Small intestine (tissue), 7 donors: Measurements from ENCODE around the gene BRD4. TPM values are rescaled to one million over a fixed set of nuclear protein-coding genes. Genes with fewer than 3 reads are reported as not detected.

Source experiments
- DNase-seq, 2 donors: peaks; one replicate each; pipeline versions ENCODE4 v3.0.0 to v3.0.0-alpha.2; 2013
- FAIRE-seq: peaks from 2 replicates; lab custom pipeline; 2012; peaks lifted over from hg19 to GRCh38; lab: Jason Lieb, UNC
- H3K27ac ChIP-seq, 3 donors: one replicate each; pipeline ENCODE4 v1.5.1; 2013; ENCODE audit warnings: low read length in 2 of 3, mild to moderate bottlenecking in 2 of 3, control low read depth in 1 of 3, inconsistent platforms in 1 of 3, low read depth in 1 of 3, moderate library complexity in 1 of 3
- H3K27me3 ChIP-seq, 3 donors: one replicate each; pipeline ENCODE4 v1.6.1; 2013; ENCODE audit warnings: low read length in 3 of 3, inconsistent platforms in 1 of 3; ENCODE audit not compliant: control insufficient read depth in 3 of 3, insufficient read depth in 3 of 3
- H3K36me3 ChIP-seq, 3 donors: one replicate each; pipeline ENCODE4 v1.6.1; 2013; ENCODE audit warnings: low read length in 3 of 3, inconsistent platforms in 1 of 3, low read depth in 1 of 3, mild to moderate bottlenecking in 1 of 3, moderate library complexity in 1 of 3; ENCODE audit not compliant: control insufficient read depth in 3 of 3, insufficient read depth in 2 of 3
- H3K4me1 ChIP-seq, 3 donors: one replicate each; pipeline ENCODE4 v1.6.1; 2013; ENCODE audit warnings: low read length in 2 of 3, inconsistent platforms in 1 of 3, low read depth in 1 of 3, mild to moderate bottlenecking in 1 of 3, moderate library complexity in 1 of 3; ENCODE audit not compliant: control insufficient read depth in 3 of 3, insufficient read depth in 2 of 3
- H3K4me3 ChIP-seq, 3 donors: one replicate each; pipeline ENCODE4 v1.5.1; 2013; ENCODE audit warnings: low read length in 3 of 3, control low read depth in 1 of 3, inconsistent platforms in 1 of 3, low read depth in 1 of 3, mild to moderate bottlenecking in 1 of 3, moderate library complexity in 1 of 3
- H3K9me3 ChIP-seq, 2 donors: one replicate each; pipeline ENCODE4 v1.6.1; 2013; ENCODE audit warnings: low read depth in 1 of 2, low read length in 1 of 2; ENCODE audit not compliant: control insufficient read depth in 2 of 2, insufficient read depth in 1 of 2
- WGBS, 3 donors: extraction: QIAGEN DNeasy Blood & Tissue Kit; methylation state at CpG; one replicate each; pipeline ENCODE4 v1.1.7; 2013; 5-methylcytosine and 5-hydroxymethylcytosine counted together
- polyA plus RNA-seq, 4 donors: library from polyadenylated mRNA; stranded (reverse) in 3 of 4; unstranded in 1 of 4; fragments of 200-250 nt in 3 of 4; fragments of 120-200 nt in 1 of 4; gene quantifications; one replicate each; pipeline versions ENCODE4 v1.2.1 to v1.2.3, GENCODE V29; 2013
- donor health status: healthy with polysubstance abuse.
- donor health status: control.
- donor health status: control.
- donor health status: Bipolar disorder and iron deficiency.
- donor health status: healthy.

Gene BRD4
- polyA plus RNA-seq, 4 donors: 15.7 to 41.4 (median 24.7) TPM

DNA sequence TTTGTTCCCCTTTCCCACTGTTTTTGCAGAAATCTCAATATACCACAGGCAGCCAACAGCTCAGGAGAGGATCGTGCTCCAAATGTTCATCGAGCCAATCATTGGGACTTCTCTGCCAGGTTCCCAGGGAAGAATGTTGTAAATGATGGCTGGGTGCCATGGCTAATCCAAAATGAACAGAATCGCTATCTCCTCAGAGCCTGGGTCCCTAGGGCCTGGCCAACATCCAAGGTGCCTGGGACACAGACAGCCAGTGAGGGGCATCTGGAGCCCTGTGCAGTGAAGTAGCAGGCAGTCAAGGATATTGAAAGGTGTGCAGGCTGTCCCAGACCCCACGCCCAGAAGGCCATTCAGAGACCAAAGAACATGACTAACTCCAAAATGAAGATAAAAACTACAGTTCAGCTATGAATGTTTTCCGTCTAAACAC is 37.8 kb downstream of the BRD4 start:
- H3K4me1 ChIP-seq: peaks cover 13 to 44% (median 18%) of the 10 kb centered on the region in 3 donors
- no peak for DNase-seq
- peaks cover 0 to 15% (median 0%) of the 10 kb centered on the region in 3 donors for H3K36me3 ChIP-seq
- no peak overlapping the region for H3K4me3 ChIP-seq
- no peak for FAIRE-seq
- no peak overlapping the region for H3K27ac ChIP-seq
- 42 to 53% (median 44%) methylated on average over 5 of the region's 5 CpGs for WGBS, 3 donors
- no peaks in the 10 kb centered on the region for H3K9me3 ChIP-seq
- H3K27me3 ChIP-seq: no peaks in the 10 kb centered on the region

DNA sequence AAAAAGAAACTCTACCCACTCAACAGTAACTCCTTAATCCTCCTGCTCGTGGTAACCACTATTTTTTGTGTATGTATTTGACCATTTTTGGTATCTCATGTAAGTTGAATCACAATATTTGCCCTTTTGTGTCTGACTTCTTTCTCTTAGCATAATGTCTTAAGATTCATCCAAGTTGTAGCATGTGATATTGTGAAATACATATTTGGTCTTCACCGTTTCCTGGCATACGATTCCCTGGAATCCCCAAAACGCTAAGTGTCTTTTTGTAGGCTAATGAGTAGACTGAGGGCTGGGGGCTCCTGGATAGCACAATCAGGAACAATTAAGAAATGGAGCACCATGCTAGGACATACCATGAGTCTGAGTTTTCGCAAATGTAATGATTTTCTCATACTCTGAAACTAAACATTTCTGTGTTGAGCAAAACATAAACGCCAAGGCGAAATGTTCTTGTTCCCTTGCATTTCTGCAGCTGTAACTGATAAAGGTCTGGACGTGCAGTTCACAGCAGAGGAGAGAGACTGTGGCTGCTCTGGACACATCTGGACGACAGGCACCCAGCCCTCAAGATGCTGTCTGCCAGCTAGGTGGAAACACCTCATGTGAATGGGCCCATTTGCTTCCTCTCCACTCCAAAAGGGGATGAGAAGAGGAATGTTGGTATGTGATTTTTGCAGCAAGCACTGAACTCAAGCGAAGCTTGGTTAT is 38.4 kb downstream of the BRD4 start:
- DNase-seq (no peak), FAIRE-seq (no peak)
- Histone ChIP-seq H3K4me3 (no peak overlapping the region), H3K36me3 (peaks cover 0 to 15% (median 2%) of the 10 kb centered on the region in 3 donors), H3K27ac (no peak overlapping the region), H3K4me1 (peaks cover 12 to 41% (median 18%) of the 10 kb centered on the region in 3 donors), H3K9me3 (no peaks in the 10 kb centered on the region), H3K27me3 (no peaks in the 10 kb centered on the region)
- WGBS, 3 donors: 56 to 74% (median 68%) methylated on average over 10 of the region's 10 CpGs

DNA sequence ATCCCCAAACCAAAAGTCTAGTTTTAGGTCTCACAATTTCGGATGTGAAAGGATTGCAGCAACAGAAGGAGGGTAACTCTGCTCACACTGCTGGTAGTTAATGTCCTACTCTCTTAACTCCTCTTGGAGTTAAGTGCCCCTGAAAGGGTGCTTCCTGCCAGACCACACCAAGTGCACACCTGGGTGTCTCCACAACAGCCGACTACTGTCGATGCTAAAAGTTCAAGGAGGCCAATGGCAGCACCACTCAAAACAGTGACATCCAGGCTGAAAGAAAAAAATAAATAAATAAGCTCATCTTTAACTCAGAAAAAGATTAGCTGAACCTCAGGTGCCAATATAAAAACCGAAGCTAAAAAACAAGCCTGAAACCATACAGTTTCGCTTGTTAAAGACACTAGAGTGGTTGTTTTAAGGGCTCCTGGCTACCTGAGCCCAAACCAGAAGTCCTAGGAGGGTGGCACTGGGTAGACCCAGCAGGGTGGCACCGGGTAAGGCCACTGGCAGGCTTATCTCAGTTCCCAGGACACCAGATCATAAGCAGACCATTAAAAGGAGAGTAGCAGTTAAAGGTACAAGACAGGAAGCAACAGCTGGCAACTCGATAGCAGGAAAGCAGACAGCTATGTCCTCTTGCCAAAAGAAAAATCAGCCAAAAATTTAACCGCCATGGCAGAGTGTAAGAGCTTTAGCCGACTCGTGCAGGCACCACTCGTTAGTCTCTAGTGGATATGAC is 39.3 kb downstream of the BRD4 start:
- 30 to 47% (median 39%) methylated on average over 11 of the region's 11 CpGs for WGBS, 3 donors
- FAIRE-seq (no peak), DNase-seq (no peak)
- peaks cover 0 to 19% (median 2%) of the 10 kb centered on the region in 3 donors for H3K36me3 ChIP-seq
- H3K27ac ChIP-seq: peak overlapping the region in 1 of 3 donors; percentile 36
- H3K9me3 ChIP-seq: no peaks in the 10 kb centered on the region
- no peaks in the 10 kb centered on the region for H3K27me3 ChIP-seq
- H3K4me1 ChIP-seq: peaks cover 11 to 43% (median 18%) of the 10 kb centered on the region in 3 donors
- no peak overlapping the region for H3K4me3 ChIP-seq

DNA sequence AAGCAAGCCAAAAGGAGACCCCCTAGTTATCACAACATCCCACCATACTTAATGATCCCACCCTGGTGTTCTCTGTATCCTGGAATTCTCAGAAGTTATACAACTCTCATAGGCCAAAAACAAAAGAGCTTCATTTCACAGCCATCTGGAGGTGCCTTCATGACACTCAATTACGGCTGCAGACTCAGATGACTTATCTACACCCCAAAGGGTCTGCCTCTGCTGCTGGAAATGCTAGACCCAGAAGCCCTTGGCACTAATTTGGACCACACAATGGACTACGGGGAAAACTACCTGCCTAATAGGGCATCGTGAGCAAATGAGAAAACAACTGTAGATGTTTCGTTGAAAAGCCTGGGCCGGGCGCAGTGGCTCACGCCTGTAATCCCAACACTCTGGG is 40.2 kb downstream of the BRD4 start:
- Histone ChIP-seq H3K27ac (no peak overlapping the region), H3K9me3 (no peaks in the 10 kb centered on the region), H3K36me3 (peaks cover 0 to 18% (median 2%) of the 10 kb centered on the region in 3 donors), H3K4me3 (no peak overlapping the region), H3K4me1 (peaks cover 3 to 37% (median 9%) of the 10 kb centered on the region in 3 donors), H3K27me3 (no peaks in the 10 kb centered on the region)
- no peak for FAIRE-seq
- 95 to 97% (median 96%) methylated on average over 7 of the region's 7 CpGs for WGBS, 3 donors
- no peak for DNase-seq

DNA sequence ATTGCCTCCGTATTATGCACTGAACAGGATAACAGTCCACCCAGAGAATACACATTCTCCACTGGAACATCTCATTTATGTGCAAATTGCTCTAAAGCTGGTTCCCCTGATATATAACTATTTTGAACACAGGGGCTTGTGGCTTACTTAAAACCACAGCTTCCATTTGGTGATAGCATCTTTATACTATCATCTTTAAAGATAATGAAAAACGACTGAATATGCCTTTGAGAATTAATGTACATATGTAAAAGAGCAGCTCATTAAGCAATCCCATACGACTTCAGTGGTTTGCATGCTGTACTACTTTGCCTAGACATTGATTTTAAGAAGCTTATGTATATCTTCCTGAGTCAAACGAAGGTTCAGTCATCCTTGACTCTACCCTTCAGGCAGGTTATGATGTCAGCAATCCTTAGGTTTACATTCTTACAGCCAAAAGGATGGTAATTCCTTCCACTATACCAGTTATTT is 40.8 kb downstream of the BRD4 start:
- H3K36me3 ChIP-seq: peaks cover 0 to 14% (median 2%) of the 10 kb centered on the region in 3 donors
- no peak overlapping the region for H3K27ac ChIP-seq
- H3K4me3 ChIP-seq: no peak overlapping the region
- DNase-seq: no peak
- no peaks in the 10 kb centered on the region for H3K27me3 ChIP-seq
- 51 to 56% (median 51%) methylated on average over 4 of the region's 4 CpGs for WGBS, 3 donors
- peaks cover 2 to 39% (median 4%) of the 10 kb centered on the region in 3 donors for H3K4me1 ChIP-seq
- FAIRE-seq: no peak
- no peaks in the 10 kb centered on the region for H3K9me3 ChIP-seq

DNA sequence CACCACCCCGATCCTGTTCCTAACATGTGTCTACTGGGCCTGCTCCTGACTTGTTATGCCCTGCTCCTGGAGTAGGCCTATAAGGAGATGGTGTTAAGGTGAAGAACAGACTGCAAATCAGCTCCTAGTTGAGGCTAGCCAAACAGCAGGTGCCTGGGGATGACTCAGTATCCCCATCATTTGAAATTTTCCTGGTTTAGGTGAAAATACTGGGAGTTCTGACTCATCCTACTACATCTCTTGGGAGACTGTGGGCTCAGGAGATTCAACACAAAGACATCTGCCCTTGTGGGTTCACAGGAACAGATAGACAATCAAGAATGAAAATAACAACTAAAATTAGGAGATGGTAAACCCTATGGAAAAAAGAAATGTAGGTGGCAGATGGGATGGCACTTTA is 41.2 kb downstream of the BRD4 start:
- DNase-seq (no peak), FAIRE-seq (no peak)
- Histone ChIP-seq H3K9me3 (no peaks in the 10 kb centered on the region), H3K27me3 (no peaks in the 10 kb centered on the region), H3K4me1 (peaks cover 1 to 42% (median 2%) of the 10 kb centered on the region in 3 donors), H3K4me3 (no peak overlapping the region), H3K36me3 (peaks cover 0 to 11% (median 2%) of the 10 kb centered on the region in 3 donors), H3K27ac (no peak overlapping the region)
- 80 to 89% (median 87%) methylated on average over 1 of the region's 1 CpG for WGBS, 3 donors

- Histone ChIP-seq H3K27me3 (no peaks in the 10 kb centered on the region), H3K36me3 (peaks cover 0 to 11% (median 2%) of the 10 kb centered on the region in 3 donors), H3K27ac (no peak overlapping the region), H3K4me3 (no peak overlapping the region), H3K9me3 (no peaks in the 10 kb centered on the region), H3K4me1 (peaks cover 2 to 44% (median 4%) of the 10 kb centered on the region in 3 donors)
- FAIRE-seq (no peak), DNase-seq (no peak)
- 66 to 83% (median 77%) methylated on average over 7 of the region's 7 CpGs for WGBS, 3 donors
Measured at GRCh38 chr19:15290166-15290565, 42.2 kb downstream of the BRD4 start.

- Histone ChIP-seq H3K27me3 (no peaks in the 10 kb centered on the region), H3K4me1 (peaks cover 2 to 43% (median 4%) of the 10 kb centered on the region in 3 donors)
- FAIRE-seq: no peak
Measured at GRCh38 chr19:15289673-15290072, 42.7 kb downstream of the BRD4 start.

More at GRCh38 chr19:15289673-15290072, 42.7 kb downstream of the BRD4 start:
- Histone ChIP-seq H3K36me3 (peaks cover 0 to 9% (median 2%) of the 10 kb centered on the region in 3 donors), H3K27ac (no peak overlapping the region), H3K4me3 (no peak overlapping the region), H3K9me3 (no peaks in the 10 kb centered on the region)
- no peak for DNase-seq
- WGBS, 3 donors: 49 to 59% (median 57%) methylated on average over 3 of the region's 3 CpGs
